ENCODE data around the gene WDR18.

Gene WDR18

DNA sequence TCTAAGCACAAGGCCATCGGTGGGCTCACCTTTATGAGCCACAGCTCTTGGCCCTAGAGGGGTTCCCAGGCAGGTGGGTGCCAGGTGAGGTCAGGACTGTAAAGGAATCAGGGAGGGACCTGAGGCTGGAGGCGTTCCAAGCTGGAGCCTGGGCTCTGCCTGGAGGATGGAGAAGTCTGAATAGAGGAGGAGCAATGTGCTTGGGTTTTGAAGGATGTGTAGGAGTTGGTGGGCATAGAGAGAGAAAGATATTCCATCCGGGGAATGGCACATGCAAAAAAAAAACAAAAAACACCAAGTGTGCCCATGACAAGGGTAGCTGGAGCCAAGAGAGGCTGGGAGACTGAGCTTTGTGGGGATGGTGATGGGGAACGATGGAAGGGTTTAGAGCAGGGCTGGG lies 18.5 kb downstream of the WDR18 start:
- in situ Hi-C loops (cut with MboI; ENCODE audit: low pct_unique_long_range_greater_than_20kb, low sequenced_read_pairs, unreplicated experiment), result no loop called here
- TF ChIP-seq, protein P1, sequence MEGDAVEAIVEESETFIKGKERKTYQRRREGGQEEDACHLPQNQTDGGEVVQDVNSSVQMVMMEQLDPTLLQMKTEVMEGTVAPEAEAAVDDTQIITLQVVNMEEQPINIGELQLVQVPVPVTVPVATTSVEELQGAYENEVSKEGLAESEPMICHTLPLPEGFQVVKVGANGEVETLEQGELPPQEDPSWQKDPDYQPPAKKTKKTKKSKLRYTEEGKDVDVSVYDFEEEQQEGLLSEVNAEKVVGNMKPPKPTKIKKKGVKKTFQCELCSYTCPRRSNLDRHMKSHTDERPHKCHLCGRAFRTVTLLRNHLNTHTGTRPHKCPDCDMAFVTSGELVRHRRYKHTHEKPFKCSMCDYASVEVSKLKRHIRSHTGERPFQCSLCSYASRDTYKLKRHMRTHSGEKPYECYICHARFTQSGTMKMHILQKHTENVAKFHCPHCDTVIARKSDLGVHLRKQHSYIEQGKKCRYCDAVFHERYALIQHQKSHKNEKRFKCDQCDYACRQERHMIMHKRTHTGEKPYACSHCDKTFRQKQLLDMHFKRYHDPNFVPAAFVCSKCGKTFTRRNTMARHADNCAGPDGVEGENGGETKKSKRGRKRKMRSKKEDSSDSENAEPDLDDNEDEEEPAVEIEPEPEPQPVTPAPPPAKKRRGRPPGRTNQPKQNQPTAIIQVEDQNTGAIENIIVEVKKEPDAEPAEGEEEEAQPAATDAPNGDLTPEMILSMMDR (IDR thresholded peaks at IDR 0.05; ENCODE audit: extremely low read depth, insufficient read depth, missing control alignments), result no peak
- DNase-seq (ENCODE audit: low spot score), result no peak

DNA sequence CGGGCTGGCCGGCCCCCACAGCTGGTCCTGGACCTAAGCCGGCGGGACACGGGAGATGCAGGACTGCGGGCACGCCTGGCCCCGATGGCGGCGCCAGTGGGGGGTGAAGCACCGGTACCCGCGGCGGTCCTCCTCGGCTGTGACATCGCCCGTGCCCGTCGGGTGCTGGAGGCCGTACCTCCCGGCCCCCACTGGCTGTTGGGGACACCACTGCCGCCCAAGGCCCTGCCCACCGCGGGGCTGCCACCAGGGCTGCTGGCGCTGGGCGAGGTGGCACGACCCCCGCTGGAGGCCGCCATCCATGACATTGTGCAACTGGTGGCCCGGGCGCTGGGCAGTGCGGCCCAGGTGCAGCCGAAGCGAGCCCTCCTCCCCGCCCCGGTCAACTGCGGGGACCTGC lies 19.1 kb downstream of the WDR18 start:
- no peak for DNase-seq (ENCODE audit: low spot score)
- in situ Hi-C loops (cut with MboI; ENCODE audit: low pct_unique_long_range_greater_than_20kb, low sequenced_read_pairs, unreplicated experiment), result no loop called here
- TF ChIP-seq, protein P1 (IDR thresholded peaks at IDR 0.05; ENCODE audit: extremely low read depth, insufficient read depth, missing control alignments), result no peak

DNA sequence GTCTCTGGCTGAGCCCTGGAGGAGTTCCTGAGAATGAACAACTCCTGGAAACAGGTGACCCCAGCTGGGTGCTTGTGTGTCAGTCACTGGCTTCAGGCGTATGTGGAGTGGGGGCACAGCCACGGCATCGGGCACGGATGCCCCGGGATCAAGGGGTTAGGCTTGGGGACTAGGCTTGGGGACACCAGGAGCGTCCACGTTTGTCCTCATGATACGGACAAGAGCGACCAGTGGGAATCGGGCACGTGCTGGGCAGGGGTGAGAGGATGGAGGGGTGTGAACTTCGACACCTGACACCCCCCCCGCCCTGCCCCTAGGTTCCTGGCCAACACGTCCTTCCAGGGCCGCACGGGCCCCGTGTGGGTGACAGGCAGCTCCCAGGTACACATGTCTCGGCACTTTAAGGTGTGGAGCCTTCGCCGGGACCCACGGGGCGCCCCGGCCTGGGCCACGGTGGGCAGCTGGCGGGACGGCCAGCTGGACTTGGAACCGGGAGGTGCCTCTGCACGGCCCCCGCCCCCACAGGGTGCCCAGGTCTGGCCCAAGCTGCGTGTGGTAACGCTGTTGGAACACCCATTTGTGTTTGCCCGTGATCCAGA lies 20.2 kb downstream of the WDR18 start:
- in situ Hi-C loops (cut with MboI; ENCODE audit: low pct_unique_long_range_greater_than_20kb, low sequenced_read_pairs, unreplicated experiment), result no loop called here
- no peak for DNase-seq (ENCODE audit: low spot score)
- TF ChIP-seq, protein P1 (IDR thresholded peaks at IDR 0.05; ENCODE audit: extremely low read depth, insufficient read depth, missing control alignments), result no peak

DNA sequence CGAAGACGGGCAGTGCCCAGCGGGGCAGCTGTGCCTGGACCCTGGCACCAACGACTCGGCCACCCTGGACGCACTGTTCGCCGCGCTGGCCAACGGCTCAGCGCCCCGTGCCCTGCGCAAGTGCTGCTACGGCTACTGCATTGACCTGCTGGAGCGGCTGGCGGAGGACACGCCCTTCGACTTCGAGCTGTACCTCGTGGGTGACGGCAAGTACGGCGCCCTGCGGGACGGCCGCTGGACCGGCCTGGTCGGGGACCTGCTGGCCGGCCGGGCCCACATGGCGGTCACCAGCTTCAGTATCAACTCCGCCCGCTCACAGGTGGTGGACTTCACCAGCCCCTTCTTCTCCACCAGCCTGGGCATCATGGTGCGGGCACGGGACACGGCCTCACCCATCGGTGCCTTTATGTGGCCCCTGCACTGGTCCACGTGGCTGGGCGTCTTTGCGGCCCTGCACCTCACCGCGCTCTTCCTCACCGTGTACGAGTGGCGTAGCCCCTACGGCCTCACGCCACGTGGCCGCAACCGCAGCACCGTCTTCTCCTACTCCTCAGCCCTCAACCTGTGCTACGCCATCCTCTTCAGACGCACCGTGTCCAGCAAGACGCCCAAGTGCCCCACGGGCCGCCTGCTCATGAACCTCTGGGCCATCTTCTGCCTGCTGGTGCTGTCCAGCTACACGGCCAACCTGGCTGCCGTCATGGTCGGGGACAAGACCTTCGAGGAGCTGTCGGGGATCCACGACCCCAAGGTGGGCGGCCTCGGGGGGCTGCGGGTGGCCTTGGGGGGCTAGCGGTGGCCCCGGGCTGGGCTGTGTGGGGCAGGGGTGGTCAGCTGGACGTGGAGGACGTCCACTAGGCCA lies 20.9 kb downstream of the WDR18 start:
- TF ChIP-seq, protein P1 (IDR thresholded peaks at IDR 0.05; ENCODE audit: extremely low read depth, insufficient read depth, missing control alignments), result no peak
- no peak for DNase-seq (ENCODE audit: low spot score)
- in situ Hi-C loops (cut with MboI; ENCODE audit: low pct_unique_long_range_greater_than_20kb, low sequenced_read_pairs, unreplicated experiment), result no loop called here

DNA sequence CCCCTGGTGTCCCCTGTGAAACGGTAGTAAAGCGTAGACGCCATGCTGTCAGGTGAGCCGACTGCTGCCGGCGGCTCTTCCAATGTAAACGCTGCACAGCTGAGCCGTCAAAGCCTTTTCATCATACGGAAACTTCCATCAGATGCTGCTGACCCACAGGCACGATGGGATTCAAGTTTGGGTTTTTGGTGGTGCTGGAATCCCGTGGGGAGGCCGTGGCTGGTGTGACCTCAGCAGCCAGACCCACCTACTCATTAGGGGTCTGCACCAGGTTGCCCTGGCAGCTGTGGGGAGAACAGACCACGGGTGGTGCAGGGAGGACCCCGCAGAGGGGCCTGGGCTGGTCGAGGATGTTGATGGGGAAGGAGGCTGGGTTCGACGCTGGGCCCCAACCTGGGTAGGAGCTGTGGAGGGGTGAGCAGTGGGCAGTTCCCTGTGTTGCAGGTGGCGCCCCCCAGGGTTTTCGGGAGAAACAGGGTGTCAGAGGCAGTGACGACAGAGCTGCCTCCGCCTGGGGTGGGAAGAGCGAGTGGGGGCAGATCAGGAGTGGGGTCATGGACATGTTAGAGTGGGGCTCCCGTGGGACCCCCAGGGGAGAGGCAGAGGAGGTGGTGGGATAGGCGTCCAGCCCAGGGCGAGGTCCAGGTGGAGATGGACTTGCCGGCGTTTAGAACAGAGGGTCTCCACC lies 22.7 kb downstream of the WDR18 start:
- DNase-seq (ENCODE audit: low spot score), result no peak
- TF ChIP-seq, protein P1 (IDR thresholded peaks at IDR 0.05; ENCODE audit: extremely low read depth, insufficient read depth, missing control alignments), result no peak
- in situ Hi-C loops (cut with MboI; ENCODE audit: low pct_unique_long_range_greater_than_20kb, low sequenced_read_pairs, unreplicated experiment), result no loop called here

DNA sequence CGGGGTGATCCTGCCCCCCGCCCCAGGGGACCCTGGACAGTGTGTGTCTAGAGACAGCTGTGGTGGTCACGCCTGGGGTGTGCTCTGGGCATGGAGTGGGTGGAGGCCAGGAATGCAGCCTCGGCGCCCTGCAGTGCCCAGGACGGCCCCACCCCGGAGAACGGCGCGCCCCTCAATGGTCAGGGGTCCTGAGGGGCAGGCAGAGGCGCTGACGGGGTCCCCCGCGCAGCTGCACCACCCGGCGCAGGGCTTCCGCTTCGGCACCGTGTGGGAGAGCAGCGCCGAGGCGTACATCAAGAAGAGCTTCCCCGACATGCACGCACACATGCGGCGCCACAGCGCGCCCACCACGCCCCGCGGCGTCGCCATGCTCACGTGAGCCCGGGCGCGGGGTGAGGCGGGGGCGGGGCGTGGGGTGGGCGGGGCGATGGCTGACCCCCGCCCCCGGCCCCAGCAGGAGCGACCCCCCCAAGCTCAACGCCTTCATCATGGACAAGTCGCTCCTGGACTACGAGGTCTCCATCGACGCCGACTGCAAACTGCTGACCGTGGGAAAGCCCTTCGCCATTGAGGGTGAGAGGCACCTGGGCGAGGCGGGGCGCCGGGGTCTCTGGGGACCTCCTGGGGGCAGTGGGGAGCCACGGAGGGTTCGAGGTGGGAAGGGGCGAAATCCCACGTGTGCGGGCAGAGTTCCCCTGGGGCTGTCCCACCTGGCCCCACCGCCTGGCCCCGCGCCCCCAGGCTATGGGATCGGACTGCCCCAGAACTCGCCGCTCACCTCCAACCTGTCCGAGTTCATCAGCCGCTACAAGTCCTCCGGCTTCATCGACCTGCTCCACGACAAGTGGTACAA lies 23.5 kb downstream of the WDR18 start:
- TF ChIP-seq, protein P1 (IDR thresholded peaks at IDR 0.05; ENCODE audit: extremely low read depth, insufficient read depth, missing control alignments), result no peak
- in situ Hi-C loops (cut with MboI; ENCODE audit: low pct_unique_long_range_greater_than_20kb, low sequenced_read_pairs, unreplicated experiment), result no loop called here
- no peak for DNase-seq (ENCODE audit: low spot score)

Measured in GM13977 (cell line).